Hematopoietic multipotent progenitor cell treated with erythropoietin and hydrocortisone succinate and interleukin-3 and kit ligand, for 15 days (in vitro differentiated cells): Measurements from ENCODE around the gene PPP1R14C.

Experiments used
- DNase-seq: peaks from one replicate; pipeline ENCODE4 v3.0.0-alpha.2; 2015; ENCODE audit warnings: low spot score

PPP1R14C gene

DNA sequence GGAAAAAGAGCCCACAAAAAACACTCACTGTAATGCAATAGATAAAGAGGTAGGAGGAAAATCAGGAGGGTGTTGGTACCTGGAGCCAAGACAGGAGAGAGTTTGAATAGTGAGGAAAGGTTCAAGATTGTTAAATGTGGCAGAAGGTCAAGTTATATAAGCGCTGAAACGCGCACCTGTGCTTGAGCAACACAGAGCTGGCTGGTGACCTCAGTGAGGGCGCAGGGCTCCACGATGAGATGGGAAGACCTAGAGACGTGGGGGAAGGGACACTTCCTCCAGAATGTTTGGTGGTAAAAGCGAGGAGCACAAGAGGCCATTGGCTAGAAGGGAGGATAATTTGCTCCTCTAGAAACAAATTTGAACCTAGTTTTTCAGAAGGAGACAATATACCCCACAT, 4.2 kb upstream of the PPP1R14C start:
- DNase-seq = no peak

DNA sequence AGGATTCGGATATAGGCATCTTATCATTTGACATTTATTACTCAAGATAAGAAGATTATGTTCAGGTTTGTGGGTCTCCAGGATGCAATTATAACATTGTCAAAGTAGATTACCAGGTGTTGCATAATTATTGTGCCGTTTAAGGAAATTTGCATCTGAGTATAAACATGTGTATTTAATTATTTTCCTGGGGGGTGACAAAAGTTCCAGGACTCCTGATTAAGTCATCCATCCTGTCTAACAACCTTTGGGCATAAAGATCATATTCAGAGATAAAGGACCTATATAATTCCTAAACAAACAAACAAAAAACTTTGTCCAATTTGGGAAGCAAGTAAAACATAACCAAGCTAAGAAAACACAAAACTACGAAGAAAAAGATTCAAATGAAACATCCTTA, 3.3 kb upstream of the PPP1R14C start:
- no peak for DNase-seq

DNA sequence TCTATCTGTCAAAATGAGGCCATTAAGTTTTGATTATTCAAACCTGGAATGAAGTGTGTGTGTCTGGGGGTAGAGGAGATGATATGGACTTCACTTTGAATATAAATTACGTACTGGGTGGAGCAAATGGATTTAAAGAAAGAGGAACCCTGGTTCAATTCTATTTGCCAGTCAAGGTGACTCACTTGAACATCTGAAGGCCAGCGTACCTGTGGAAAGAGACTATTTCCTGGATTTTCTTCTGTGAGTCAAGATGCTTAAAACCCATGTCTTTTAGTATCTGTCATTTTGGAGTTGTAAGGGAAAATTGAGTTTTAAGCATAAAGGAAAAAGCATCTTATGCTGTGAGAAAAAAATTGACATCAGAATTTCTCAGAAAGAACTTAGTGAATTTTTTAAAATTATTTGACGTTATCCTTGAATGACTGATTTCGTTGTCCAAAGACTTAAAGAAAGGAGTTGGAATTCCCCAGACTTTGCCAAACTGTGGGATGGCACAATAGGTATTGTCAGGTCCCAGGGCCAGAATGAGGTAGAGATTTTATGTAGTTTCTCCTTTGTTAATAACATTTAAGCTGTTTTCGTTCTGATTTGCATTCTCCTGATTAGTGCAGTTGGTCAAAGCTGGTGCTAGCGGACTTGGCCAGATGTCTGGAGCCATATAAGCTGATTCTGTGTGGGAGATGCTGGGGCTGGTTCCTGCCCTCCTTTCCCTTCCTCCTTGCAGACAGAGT, 2.4 kb upstream of the PPP1R14C start:
- no peak for DNase-seq

DNA sequence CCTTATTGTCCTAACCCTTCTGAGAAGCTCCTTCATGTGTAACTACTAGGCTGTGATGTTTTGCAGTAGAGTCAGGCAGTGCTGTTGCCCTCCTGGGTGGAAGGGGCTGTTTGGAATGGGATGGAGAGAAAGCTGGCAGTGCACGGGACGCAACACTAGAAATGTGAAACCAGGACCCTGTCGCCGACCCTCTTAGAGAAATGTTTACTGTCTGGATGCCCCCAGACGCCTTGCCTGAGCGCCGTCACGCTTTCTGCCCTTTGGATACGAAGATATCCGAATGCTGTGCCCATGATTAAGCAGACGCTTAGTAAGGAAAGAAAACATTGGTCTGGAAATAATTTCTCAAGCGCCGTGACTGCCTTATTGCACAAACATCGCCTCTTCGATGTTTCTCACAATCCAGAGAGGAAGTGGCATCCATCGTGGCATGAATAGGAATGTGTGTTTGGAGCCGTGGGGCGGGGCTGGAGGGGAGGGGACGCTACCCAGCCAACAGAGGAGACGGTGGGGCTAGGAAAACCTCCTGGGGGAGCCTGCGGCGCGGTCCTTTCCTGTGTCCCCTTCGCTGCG, 661 bp upstream of the PPP1R14C start:
- DNase-seq = no peak

DNA sequence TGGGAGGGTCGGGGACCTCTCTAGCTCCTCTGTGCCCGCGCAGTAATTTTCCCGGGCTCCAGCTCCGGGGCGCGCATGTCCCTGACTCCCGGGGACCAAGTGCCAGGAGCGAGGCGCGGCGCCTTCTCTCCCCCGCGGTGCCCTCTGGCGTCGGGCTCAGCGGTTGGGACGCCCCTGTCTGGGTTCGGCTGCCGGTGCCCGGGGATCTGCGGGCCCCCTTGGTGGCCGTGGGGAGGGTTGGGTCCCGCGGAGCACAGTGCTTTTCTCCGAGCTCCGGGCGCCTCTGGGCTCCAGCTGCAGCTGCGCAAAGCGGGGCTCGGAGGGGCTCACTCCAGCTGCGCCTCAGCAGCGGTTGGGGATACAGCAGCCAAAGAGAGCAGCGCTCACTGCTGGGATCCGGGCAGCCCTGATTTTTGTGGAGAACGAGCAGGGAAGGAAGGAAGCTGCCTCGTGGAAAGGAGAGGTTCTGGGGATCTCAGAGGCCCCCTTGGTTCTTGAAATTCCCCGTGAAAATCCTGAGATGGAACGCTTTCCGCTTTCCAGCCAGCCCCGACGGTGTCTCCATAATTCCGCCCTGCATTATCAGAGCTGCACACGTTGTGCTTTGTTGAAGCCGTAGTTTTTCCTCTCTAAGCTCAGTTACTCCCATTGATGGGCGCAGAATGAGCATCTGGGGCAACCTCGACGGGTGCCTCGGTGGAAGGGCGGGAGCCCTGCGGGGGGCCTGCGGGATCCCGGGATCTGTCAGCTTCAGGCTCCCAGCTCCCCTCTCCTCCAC, 861 bp downstream of the PPP1R14C start:
- no peak for DNase-seq

DNA sequence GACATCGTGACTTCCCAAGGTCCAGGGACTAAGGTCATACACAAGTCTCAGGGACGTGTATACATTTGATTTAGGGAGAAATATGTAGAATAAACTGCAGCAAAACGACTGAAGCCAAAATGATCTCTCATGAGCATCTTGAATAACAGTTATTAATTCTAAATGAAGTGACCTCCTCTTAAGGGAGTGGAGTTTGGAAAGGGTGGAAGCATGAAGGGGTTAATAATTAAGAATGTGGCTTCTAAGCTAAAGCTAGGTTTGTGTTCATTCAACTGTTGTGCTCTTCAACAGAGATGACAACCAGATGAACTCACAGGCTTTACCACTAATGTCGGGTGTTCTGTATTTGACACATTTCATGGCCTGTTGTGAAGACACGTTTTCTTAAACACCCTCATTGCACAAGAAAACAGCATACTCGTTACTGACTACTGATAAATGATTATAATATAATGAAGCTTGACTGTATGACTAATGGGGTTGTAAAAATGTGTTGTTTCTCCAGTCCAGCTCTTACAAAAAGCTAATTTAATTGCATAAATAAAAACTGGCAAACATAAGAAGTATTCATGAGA, 1.5 kb downstream of the PPP1R14C start:
- no peak for DNase-seq

DNA sequence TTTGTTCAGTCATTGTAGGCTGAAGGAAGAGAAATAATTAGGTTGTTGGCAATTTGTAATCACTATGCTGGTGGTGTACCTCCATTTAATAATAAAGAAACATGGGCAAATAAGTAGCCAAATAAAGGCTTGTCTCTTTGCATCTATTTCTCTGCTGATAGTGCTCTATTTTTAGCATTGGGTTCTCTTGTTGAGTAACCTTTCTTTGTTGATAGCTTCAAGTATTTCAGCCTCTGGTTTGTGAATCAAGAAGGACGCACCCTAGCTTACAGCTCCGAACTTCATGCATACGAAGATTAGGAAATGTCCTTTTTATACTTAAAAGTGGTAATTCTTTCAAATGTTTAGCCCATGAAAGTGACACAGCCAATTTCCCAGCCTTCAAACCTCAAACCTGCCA, 2.6 kb downstream of the PPP1R14C start:
- DNase-seq = no peak

DNA sequence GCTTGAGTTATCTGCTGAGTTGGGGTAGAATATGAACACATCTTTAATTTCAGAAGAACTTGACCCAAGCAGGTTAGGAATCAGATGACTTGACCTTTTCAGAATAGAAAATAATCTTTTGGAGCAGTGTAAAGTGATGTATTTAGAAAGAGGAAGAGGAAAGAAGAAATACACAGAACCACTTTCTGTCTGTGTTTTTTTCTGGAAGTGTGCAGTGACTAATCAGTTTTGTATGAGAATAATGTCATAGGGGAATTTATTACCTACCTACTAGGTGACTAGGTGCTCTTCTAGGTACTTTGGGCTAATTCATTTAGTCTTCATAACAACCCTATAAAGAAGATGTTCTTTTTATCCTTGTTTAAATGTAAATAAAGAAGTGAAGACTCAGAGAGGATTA, 3.0 kb downstream of the PPP1R14C start:
- DNase-seq = no peak

DNA sequence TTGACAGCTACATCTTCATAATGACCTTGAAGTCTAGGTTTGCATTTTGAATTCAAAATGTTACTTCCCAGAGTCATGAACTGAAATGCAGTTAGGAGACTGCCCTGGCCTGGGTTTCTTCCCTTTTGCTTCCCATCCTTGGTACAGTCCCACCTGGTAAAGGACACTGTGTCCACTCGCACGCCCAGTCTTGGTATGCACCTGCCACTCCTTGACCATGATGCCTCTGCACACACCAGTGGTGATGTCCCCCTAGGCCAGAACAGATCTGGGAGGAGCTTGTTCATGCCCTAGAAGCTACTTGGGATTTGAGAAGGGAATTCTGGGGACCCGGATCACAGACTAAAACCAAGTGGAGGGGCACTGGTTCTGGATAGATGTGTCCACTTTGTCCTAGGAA, 3.6 kb downstream of the PPP1R14C start:
- no peak for DNase-seq

DNA sequence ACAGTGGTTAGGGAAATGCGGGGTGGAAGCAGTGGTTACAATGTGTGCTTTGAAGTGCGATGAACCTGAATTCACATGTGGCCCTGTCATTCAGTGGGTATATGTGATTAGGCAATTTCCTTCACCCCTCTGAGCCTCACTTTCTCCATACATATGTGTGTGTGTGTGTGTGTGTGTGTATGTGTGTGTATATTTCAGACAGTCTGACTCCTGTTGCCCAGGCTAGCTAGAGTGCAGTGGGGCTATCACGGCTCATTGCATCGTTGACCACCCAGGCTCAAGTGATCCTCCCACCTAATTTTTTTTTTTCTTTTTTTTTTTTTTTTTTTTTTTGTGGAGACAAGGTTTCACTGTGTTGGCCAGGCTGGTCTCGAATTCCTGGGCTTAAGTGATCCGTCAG, 6.3 kb downstream of the PPP1R14C start:
- no peak for DNase-seq

DNA sequence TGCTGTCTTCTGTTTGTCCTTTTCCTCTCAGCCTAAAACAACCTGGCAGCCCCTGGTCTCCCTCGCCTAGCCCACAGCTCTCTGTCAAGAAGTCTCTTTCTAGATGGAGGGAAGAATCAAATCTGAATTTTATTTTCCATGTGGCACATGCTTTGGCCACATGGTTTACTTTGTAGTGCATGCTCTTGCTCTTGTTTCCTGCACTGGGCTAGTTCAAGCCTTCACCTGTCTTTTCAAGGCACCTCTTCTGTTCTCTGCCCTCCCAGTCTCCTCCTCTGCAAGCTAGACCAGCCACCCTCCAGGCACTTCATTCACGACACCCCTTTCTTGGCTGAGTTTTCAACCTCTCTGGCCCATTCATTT, 7.6 kb downstream of the PPP1R14C start:
- DNase-seq = no peak

DNA sequence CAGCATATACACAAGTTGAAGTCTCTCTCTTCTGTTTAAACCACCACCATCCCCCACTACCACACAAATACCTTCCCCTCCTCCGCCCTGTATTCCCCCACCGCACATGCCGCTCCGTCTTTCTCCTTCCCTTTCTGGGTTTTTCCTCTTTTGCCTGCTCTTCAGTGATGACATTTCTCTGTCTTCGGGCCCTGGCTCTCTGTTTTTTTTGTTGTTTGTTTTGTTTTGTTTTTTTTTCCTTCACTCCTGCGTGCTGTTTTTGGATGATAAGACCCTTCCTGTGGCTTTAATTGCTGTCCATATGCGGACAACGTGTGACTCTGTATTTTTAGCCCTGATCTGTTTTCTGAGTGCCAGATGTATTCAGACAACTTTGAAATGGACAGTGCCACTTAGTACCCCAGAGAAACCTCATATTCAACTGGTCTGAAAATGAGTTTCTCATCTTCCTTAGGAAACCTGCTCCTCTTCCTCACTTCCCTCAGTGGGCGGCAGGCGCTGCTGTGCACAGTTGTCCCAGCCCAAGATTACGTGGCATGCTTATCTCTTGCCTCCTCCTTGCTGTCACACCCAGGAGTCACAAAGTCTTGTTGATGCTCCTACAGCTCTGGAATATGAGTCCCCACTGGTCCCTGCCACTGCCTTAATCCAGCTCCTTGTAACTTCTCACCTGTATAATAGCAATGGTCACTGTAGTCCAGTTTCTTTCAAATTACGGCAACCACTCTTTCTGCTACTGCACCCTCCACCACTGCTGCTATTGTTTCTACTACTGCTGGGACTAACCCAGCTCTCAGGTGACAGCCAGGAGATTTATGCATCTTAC, 8.2 kb downstream of the PPP1R14C start:
- peak; percentile 56 for DNase-seq

DNA sequence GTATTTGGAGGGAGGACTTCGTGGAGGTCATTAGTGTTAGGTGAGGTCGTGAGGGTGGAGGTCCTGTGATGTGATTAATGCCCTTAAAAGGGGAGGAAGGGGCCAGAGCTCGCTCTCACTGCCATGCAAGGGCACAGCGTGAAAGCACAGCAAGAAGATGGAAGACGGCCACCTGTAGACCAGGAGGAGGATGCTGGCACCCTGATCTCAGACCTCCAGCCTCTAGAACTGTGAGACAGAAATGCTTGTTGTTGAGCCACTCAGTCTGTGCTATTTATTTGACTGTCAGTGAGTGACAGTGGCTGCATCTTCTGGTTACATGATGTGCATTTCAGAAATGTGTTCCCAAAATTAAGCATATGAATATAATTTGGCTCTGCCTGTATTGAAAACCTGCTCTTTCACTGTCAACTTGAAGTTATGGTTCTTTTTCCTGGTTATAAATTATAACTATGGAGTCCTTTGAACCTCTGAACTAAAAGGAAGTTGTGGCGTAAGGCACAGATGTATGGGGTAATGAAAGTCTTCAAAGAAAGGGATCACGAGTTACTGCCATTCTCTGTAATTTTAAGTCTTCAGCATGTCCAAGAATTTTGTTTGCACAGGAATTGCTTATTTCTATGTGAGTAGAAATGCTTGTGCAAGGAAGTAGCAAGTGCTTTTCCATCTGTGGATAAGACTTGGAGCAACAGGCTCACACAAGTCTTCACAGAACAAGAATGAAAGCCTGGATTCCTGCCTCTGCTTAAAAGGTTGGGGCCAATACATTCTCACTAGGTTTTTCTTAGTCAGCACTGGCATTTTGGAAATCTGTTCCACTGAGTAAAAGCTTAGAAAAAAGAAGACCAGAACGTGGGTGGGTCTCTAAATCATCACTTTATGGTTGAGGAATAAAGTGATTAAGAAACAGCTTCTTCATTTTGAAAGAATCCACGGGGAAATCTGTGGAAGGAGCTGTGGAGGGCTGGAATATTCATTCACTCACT, 10.3 kb downstream of the PPP1R14C start:
- no peak for DNase-seq

DNA sequence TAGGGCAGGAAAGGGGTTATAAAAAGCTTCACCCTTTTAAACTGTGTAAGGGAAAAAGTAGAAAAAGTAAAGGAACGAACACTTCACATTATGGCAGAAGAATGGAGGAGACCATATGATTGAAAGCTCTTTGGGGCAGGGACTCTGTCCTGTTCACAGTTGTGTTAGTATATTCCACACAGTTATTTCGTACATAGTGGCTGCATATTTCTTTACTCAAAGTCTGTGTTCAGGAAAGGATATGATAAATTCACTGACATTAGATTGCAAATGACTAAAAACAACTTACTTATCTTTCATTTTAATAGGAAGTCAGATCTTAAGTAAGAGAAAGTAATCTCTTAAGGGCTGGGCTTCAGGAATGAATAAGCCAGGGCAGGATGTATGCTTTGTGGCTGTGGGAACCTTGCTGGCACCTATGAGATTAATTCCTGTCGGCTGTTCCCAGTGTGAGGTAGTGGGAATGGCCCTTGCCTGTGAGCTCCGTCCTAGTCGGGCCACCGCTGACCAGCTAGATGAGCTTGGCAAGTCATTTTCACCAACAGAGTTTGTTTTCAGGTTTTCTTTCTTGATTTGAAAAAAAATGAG, 11.2 kb downstream of the PPP1R14C start:
- no peak for DNase-seq

DNA sequence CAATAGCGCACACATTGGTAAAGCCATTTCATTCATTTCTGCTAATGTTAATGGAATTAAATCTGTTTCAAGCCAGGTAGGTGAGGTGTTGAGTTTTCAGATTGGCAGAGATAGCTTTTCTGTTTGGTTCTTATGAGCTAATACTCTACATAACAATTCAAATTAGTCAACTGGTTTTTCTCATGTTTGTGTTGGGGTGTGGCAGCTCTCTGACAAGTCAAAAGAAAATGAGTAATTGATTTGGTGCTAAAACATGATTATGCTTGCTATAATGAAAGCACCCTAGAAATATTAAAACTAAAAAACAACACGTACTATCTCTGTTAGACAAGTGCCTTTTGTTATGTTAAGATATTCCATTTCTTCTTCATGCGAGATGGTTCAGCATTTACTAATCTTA, 13.6 kb downstream of the PPP1R14C start:
- no peak for DNase-seq

DNA sequence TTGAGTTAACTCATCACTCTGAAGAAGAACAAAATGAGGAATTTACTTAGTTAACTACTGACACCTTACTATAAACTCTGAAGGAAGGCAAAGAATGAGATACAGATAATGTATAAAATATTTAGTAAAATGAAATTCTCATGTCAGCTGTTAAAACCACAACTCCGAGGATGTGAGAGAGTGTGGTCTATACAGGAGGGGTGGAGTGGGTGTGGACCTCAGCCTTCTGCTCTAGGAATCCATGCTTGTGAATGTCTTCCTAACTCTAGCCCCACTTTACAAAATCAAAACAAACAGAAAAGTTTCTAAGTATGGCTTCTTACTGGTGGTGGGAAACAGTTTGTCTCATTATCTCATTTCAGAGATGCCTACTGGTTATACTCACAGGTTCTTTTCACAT, 14.2 kb downstream of the PPP1R14C start:
- DNase-seq = no peak

DNA sequence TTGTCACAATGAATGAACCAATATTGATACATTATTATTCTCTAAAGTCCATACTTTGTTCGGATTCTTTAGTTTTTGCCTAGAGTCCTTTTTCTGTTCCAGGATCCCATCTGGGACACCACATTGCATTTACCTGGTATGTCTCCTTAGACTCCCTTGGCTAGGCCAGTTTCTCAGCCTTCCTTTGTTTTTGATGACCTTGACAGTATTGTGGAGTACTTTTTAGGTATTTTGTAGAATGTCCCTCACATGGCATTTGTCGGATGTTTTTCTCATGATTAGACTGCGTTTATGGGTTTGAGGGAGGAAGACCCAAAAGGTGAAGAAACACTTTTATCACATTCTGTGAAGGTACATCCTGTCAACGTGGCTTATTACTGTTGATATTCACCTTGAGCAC, 16.9 kb downstream of the PPP1R14C start:
- no peak for DNase-seq

DNA sequence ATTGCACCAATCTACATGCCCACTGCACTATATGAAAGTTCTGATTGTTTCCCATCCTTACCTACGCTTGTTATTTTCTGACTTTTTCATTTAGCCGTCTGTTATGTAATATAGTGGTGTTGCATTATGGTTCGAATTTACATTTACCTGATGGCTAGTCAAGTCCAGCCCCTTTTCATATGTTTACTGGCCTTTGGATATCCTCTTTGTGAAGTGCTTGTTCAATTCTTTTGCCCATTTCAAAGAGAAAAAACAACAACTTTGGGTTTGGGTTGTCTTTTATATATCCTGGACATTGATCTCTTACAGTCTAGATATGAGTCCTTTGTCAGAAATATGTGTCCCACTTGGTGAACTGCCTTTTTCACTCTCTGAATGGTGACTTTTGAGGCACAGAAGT, 21.1 kb downstream of the PPP1R14C start:
- no peak for DNase-seq

DNA sequence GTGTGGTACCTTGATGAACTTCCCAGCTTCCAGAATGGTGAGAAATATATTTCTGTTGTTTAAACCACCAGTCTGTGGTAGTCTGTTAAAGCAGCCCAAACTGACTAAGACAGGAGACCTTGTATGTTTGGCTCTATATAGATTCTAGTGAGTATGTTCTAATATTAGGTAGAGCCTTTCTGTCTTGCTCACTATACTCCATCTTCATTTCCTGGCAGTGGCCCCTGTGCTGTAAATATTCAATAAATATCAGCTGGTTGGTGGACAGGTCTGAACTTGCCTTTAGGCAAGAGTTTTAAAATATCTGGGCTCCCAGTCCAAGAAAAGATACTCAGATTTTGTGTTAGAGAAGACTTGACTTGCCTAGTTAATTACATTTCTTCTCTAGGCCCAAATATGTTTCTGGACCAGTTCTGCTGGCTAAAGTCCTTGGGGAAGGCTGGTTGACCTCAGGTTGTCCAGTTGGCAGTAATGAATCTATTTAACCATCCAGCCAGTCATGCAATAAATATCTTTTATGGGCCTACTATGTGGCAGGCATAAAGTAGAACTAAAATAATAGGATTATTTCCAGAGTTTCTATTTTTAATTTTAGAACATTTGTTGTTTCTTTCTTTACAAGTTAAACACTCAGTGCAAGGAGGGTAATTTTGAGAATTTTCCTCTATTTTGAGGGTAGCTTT, 22.3 kb downstream of the PPP1R14C start:
- no peak for DNase-seq

DNA sequence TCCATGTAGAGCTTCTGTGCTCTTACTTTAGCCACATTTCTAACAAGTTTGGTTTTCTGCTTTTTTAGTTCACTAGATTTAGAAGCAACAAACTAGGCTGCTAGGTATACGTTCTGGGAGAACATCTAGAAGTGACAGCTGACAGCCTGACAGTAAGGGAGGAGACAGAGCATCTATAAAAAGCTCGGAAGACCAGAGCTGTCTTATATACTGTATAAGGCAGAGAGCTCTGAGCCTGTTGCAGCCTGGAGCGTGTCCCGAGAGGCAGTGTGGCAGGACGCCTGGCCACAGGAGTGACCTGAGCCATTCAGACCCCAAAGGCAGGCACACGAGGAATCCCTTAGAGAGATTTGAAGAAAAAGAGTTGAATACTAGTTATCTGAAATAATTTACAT, 24.6 kb downstream of the PPP1R14C start:
- no peak for DNase-seq
